ENCODE measurements around the gene MEOX2.

Gene MEOX2

DNA sequence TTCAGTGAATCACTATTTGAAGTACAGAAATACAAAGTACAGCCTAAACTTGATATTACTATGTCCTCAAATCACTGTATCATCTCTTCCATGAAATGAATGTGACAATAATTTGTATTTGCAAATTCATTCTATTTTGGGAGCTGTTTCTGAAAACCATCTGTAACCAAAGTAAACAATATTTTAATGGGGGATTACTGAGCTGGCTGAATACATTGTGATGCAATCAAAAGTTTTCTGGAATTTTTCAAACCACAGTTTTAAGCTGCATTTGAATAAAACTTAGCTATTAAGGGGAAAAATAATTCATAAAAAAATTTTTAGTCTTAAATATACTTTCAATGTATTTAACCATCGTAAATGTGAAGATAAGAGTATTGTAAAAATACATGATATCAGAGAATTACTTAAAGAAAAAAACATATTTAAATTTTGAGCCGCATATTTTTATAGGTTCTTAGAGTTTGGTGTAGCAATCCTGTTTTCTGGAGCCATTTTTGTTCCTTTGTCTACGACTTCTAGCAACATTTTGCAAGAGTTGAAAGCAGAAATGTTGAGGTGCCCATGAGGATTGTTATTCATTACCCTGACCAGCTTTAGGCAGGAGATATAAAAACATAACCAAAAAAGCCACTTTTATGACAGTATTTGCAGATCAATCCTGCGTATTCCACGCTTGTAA is 78.8 kb downstream of the MEOX2 start:
- no peak for DNase-seq

DNA sequence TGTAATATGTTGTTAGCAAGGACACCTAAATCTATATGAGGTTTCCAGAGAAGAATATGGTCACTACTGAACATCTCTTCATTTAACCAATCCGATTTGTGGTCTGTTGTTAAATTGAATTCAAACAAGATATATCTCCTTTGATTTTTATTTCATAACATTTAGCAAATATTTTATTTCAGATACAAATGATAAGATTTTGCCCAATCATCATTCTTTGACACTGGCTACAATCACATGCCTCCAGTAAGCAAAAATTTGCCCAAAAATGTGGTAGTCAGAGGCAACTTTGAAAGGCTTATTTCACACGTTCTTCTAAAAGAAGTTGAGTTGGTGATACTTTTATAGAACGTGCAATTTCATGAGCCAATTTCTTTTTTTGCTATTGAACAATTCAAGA is 79.9 kb downstream of the MEOX2 start:
- no peak for DNase-seq

GRCh38 chr7:15604166-15604565 is 82.3 kb downstream of the MEOX2 start:
- no peak for DNase-seq

- no peak for DNase-seq
These were observed 83.4 kb downstream of the MEOX2 start for GRCh38 chr7:15603124-15603523.

DNA sequence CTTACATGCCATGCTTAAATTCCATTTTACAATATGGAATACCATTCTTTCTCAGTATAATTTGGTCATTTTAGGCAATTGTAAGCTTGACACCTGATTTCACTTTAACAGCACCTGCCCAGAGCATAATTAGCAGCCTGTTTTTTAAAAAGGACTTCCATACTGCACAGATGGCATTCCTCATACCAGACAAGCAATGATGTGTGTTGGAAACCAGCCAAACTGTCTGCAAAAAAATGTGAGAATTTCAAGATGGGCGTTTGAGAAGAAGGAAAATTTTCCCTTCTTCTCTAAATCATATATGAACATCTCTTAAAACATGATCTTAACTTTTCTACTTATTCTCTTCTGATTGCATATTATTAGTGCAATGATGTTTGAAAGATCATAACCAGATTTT is 84.2 kb downstream of the MEOX2 start:
- no peak for DNase-seq

GRCh38 chr7:15601175-15601574 is 85.3 kb downstream of the MEOX2 start:
- DNase-seq: no peak

DNA sequence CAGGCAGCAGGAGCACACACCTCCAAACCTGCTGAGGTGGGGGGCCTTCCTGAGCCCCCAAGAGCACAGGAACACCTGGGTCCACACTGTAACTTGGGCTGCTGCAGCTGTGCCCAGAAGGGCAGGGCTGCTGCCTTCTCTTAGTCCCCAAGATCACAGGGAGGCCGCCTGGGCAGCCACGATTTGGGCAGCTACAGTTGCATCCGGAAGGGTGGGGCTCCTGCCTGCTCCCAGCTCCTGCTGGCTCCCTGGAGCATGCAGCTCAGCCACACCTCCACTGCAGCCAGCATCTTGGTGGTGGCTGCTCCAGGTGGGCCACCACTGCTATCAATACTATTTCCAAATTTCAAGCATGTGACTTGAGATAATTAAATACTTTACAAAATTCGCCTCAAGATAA is 86.2 kb downstream of the MEOX2 start:
- no peak for DNase-seq

- no peak for DNase-seq
These were observed 92.0 kb downstream of the MEOX2 start for GRCh38 chr7:15594461-15594860.

DNA sequence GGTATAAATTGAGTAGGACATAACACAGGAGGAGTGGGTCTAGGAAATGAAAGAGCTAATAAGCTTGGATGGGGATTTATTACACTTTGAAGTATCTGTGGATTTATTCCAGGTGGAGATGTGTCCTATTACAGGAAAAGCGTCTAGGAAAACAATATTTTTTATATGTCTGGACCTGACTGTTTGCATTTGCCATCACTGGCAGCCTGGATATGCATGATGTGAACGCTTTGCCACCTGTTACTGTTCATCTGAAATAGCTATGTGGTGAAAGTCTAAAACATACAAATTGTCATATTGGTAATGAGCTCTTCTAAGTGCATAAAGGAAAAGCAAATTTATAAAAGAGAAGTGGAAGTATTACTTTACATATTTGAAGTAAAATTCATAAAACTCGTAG is 93.1 kb downstream of the MEOX2 start:
- DNase-seq: no peak

DNA sequence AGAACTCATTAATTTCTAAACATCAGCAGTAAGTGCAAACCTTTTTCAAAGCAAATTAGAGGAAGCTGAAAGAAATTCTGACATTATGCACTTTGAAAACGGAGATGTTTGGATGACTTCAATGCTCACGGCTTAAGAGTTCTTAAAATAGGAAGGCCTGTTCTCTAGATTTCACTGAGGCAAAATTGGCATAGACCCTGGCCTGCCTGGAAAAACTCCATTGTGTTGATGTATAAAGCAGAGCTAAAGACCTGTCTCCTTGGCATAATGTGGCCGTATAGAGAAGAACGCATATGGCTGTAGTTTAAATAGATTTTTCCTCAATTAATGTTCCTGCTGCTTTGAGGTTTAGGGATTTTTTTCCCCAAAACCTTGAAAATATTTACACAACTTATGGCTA is 100.2 kb downstream of the MEOX2 start:
- no peak for DNase-seq

DNA sequence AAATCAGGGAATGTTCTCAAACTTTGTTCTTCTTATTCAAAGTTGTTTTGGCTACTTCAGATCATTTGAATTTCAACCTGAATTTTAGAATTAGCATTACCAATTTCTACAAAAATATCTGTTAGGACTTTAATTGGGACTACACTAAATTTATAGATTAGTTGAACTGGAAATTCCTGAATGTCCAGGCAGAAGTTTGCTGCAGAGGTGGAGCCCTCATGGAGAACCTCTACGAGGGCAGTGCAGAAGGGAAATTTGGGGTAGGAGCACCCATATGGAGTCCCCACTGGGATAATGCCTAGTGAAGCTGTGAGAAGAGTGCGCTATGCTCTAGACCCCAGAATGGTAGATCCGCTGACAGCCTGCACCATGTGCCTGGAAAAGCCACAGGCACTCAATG is 101.9 kb downstream of the MEOX2 start:
- no peak for DNase-seq

GRCh38 chr7:15582773-15583172 is 103.7 kb downstream of the MEOX2 start:
- DNase-seq: no peak

DNA sequence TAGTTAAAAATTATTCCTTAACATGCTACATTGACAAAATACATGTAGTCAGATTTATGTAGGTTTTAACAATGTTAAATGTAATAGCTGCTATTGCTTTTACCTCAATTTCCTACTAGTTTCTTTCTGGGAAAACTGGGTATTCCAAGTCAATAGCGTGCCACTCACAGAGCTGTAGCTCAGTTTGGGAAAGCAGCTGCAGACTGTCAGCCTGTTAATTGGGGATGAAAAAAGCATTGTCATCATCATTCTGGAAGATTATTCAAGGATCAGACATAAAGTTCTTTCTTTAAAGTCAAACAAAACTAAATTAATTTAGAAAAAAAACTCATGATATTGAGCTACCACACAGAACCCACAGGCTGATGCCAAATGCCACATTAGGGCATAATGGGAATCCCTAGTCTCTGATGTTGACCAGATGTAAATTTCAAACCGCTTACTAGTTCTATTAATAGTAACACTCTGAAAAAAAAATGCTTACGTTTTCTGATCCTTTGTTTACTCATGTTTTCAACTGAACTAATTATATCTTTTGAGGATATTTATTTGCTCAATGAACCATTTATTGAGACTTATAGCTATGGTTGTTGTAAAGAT is 105.0 kb downstream of the MEOX2 start:
- no peak for DNase-seq

DNA sequence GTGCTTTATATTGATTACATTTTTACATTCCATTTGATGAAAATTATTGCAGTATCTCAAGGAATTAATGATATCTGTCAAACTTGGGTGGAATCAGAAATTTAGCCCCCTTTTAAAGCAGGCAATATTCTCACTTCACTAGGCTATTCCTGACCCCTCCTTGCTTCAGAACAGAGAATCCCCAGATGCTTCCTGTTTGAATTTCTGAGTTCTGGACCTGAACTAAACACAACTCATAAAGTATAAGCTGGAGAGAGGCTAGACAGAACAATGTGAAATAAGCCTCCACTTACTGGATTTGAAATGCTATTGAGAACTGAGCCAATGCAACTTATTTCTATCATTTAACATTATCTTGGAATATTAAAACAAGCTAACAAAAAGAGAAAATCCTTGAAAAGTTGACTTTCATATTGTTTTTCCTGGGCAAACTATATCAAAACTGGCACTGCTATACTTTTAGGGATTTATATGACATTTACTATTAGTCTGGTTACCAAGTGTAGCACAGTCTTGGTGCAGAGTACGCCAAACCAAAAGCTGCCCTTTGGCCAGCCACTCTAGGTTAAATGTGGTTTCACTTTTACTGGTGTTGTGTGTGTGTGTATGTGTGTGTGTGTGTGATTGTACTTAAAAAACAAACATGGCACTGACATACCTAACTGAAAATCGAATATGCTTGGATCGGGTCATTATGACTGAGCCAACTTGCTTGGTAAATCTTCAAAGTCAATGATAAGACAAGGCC is 105.7 kb downstream of the MEOX2 start:
- no peak for DNase-seq

GRCh38 chr7:15577600-15577999 is 108.9 kb downstream of the MEOX2 start:
- DNase-seq: no peak

GRCh38 chr7:15571301-15571878 is 115.1 kb downstream of the MEOX2 start:
- no peak for DNase-seq

GRCh38 chr7:15567652-15568051 is 118.8 kb downstream of the MEOX2 start:
- no peak for DNase-seq

DNA sequence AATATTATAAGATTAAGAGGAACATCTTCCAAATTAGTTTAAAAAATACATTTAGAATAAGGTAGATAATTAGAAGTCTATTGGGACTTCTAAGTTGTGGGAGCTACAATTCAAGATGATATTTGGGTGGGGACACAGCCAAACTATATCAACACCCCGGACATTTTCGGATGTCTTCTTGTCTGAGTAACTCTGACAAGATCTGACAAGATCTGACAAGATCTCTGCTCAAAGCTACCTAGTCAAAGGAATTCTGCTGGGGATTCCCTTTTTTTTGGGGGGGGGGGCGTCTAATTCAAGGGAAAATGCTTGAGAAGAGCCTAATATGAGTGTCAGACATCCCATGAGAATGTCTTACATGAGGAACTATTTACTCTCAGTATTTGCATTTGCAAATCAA is 119.4 kb downstream of the MEOX2 start:
- no peak for DNase-seq

DNA sequence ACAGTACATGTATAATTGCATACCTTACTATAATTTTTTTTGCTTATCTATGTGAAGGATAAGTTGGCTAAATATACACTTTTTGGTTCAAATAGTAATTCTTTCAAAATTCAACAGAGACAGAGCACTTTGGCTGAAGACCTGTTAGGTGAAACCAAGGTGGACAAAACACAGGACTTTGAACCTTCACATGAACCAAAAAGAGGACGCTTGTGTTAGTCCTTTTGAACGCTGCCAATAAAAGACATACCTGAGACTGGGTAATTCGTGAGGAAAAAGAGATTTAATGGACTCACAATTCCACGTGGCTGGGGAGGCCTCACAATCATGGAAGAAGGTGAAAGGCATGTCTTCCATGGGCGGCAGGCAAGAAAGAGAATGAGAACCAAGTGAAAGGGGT is 120.0 kb downstream of the MEOX2 start:
- DNase-seq: no peak

- DNase-seq: no peak
These were observed 124.6 kb downstream of the MEOX2 start, which contains the start of gene AGMO for GRCh38 chr7:15561835-15562234. Gene AGMO, minus strand, starts transcription at chr7:15562015.

All from activated CD4-positive, alpha-beta T cell treated with anti-CD3 and anti-CD28 coated beads for 4 hours (primary cell).